WI38 (cell line): ENCODE data around the gene TRIM33.
A peak's percentile ranks its signal among the peaks of the same experiment; 100 is the strongest.

Experiments used
- H3K4me3 ChIP-seq: 2 replicates; pipeline ENCODE4 v1.5.1; 2011; ENCODE audit warnings: low read depth, mild to moderate bottlenecking, control low read depth, low read length
- CTCF ChIP-seq: IDR thresholded peaks from 2 replicates; pipeline ENCODE4 v1.5.1; 2012; ENCODE audit warnings: low read depth, mild to moderate bottlenecking, control low read depth, low read length

Gene TRIM33

GRCh38 chr1:114350731-114351445 is 160.1 kb downstream of the TRIM33 start:
- no peak overlapping the region for H3K4me3 ChIP-seq
- TF ChIP-seq CTCF, result no peak

- TF ChIP-seq CTCF, result no peak
- H3K4me3 ChIP-seq, result no peak overlapping the region
Observed at GRCh38 chr1:114349891-114350605, 161.0 kb downstream of the TRIM33 start.

- no peak for TF ChIP-seq CTCF
- H3K4me3 ChIP-seq, result no peak overlapping the region
Observed at GRCh38 chr1:114347431-114348209, 163.4 kb downstream of the TRIM33 start.

- H3K4me3 ChIP-seq, result peak overlapping the region; percentile 57
- peak; percentile 100 for TF ChIP-seq CTCF
Observed at GRCh38 chr1:114346480-114347029, 164.4 kb downstream of the TRIM33 start.

- peak overlapping the region; percentile 57 for H3K4me3 ChIP-seq
- no peak for TF ChIP-seq CTCF
Observed at GRCh38 chr1:114345930-114346479, 165.0 kb downstream of the TRIM33 start.

GRCh38 chr1:114344656-114345055 is 166.3 kb downstream of the TRIM33 start:
- no peak overlapping the region for H3K4me3 ChIP-seq
- TF ChIP-seq CTCF, result no peak
